Measurements from ENCODE around the gene METTL22. TPM values are rescaled to one million over a fixed set of nuclear protein-coding genes. Genes with fewer than 3 reads are reported as not detected.
A peak's percentile ranks its signal among the peaks of the same experiment; 100 is the strongest.

Gene METTL22
- total and polyA plus RNA-seq, 10 of the 15 experiments (the other 5 are each of a cell fraction or from before 2014, with no cell fraction given), result 6.4 to 34.7 (median 18.8) TPM

GRCh38 chr16:8655184-8655717 lies 33.8 kb downstream of the METTL22 start:
- Histone ChIP-seq H3K27ac (ENCODE audit: control insufficient read depth, insufficient read depth) (no peak overlapping the region), H3K36me3 (ENCODE audit: control insufficient read depth in 2 of 2, insufficient read depth in 2 of 2, low read length in 1 of 2) (no peaks in the 10 kb centered on the region), H3K4me2 (ENCODE audit: control insufficient read depth, insufficient read depth) (0 out of 2 replicates have a peak overlapping the region, but pooled peaks have one; percentile 9), H3K27me3 (replicated peaks in 1 of 2; ENCODE audit: control insufficient read depth in 2 of 2, insufficient read depth in 2 of 2, low read length in 1 of 2) (no peaks in the 10 kb centered on the region), H4K20me1 (ENCODE audit: control insufficient read depth, insufficient read depth) (no peaks in the 10 kb centered on the region), H2AFZ (ENCODE audit: control insufficient read depth, low read depth, low read length) (no peak overlapping the region), H3K4me1 (ENCODE audit: control insufficient read depth, insufficient read depth, low read length) (peaks cover 12% of the 10 kb centered on the region; the same call in 1 of the 2 replicates), H3K79me2 (ENCODE audit: control insufficient read depth, insufficient read depth, low read length) (no peaks in the 10 kb centered on the region), H3K4me3 (no peak overlapping the region), H3K9me3 (replicated peaks; ENCODE audit: control insufficient read depth, insufficient read depth, low read length) (peaks cover 7% of the 10 kb centered on the region; the same call in 2 of the 3 replicates), H3K9ac (ENCODE audit: control insufficient read depth, insufficient read depth, low read length) (no peak overlapping the region)
- ATAC-seq (peak; percentile 92), DNase-seq (ENCODE audit: low read depth, low spot score) (peak; percentile 31), FAIRE-seq (peak; percentile 59)
- in situ Hi-C loops (cut with MboI) (no loop called here), intact Hi-C loops (cut with micrococcal nuclease; ENCODE audit: unreplicated experiment) (loop anchor here (1.0 kb wide), 1 partner anchor 88 kb away; no protein-coding TSS in a partner anchor)
- ChIA-PET SMC1A (ENCODE audit: uncharacterized antibody, unreplicated experiment) (interaction anchor here (1.5 kb wide), 1 partner anchor 56 kb away, joined by 4 read pairs; no protein-coding TSS in a partner anchor), CTCF (interaction anchor here (0.9 to 1.9 kb wide), 4 partner anchors 27 to 480 kb away, joined by 3 to 5 read pairs (median 4); no protein-coding TSS in a partner anchor), POLR2A (no interaction called here), RAD21 (ENCODE audit: unreplicated experiment) (no interaction called here)
- WGBS (ENCODE audit: insufficient coverage, insufficient replicate concordance, low lambda C conversion rate, missing lambda C conversion rate), result 0% methylated on average over 1 of the region's 1 CpG
- no TSS peak for BruUV-seq (replicated peaks)
- 0 out of 2 replicates have a peak, but pooled peaks have one; percentile 18 for TF ChIP-seq JUNB (IDR thresholded peaks at IDR 0.05)
- TF ChIP-seq IRF4 (IDR thresholded peaks at IDR 0.05; ENCODE audit: low read depth, low read length), result peak; percentile 66; the same call in 1 of the 2 replicates
- peak; percentile 82 for TF ChIP-seq ZNF24 (IDR thresholded peaks at IDR 0.05)
- no peak for TF ChIP-seq CHD2 (IDR thresholded peaks at IDR 0.05; ENCODE audit: borderline replicate concordance, low read depth, low read length)
- peak; percentile 37; the same call in 1 of the 2 replicates for TF ChIP-seq PAX5 (IDR thresholded peaks at IDR 0.05; ENCODE audit: borderline replicate concordance, low read depth, low read length)
- no peak for TF ChIP-seq BHLHE40 (IDR thresholded peaks at IDR 0.05; ENCODE audit: borderline replicate concordance in 1 of 2, low read depth in 2 of 2, low read length in 1 of 2)
- no peak for TF ChIP-seq MYC (IDR thresholded peaks at IDR 0.05; ENCODE audit: insufficient read depth, insufficient read length, insufficient replicate concordance, low read length, severe bottlenecking)
- TF ChIP-seq BCL11A (IDR thresholded peaks at IDR 0.05; ENCODE audit: low read depth, low read length), result peak; percentile 63
- TF ChIP-seq FOS (IDR thresholded peaks at IDR 0.05; ENCODE audit: borderline replicate concordance, extremely low read depth, insufficient read length), result no peak
- no peak for TF ChIP-seq BCL3 (IDR thresholded peaks at IDR 0.05; ENCODE audit: borderline replicate concordance, insufficient read depth, low read depth, low read length, poor library complexity, severe bottlenecking)
- TF ChIP-seq RAD21 (IDR thresholded peaks at IDR 0.05; ENCODE audit: insufficient read depth, low read depth, low read length), result peak; percentile 13; the same call in 1 of the 2 replicates
- no peak for TF ChIP-seq NRF1 (conservative IDR thresholded peaks at IDR 0.05; ENCODE audit: low read depth, low read length)
- 0 out of 2 replicates have a peak, but pooled peaks have one; percentile 54 for TF ChIP-seq FOXM1 (IDR thresholded peaks at IDR 0.05; ENCODE audit: low read depth, low read length)
- TF ChIP-seq ZBTB11 (CRISPR knock-in tag; IDR thresholded peaks at IDR 0.05), result no peak
- TF ChIP-seq MYB (IDR thresholded peaks at IDR 0.05; ENCODE audit: borderline replicate concordance, low read depth, low read length), result no peak
- TF ChIP-seq TCF3 (IDR thresholded peaks at IDR 0.05; ENCODE audit: borderline replicate concordance, insufficient read depth, low read depth, low read length), result peak; percentile 37; the same call in 1 of the 2 replicates
- TF ChIP-seq EP300 (IDR thresholded peaks at IDR 0.05; ENCODE audit: borderline replicate concordance in 1 of 2, control insufficient read depth in 1 of 2, low read depth in 2 of 2, low read length in 2 of 2), result peak in 1 of 2 experiments; percentile 13; a peak in 1 of 4 replicates
- TF ChIP-seq RCOR1 (conservative IDR thresholded peaks at IDR 0.05; ENCODE audit: low read depth, low read length), result no peak
- no peak for TF ChIP-seq PML (IDR thresholded peaks at IDR 0.05; ENCODE audit: low read length)

Data from GM12878 (cell line).